Measurements from ENCODE around the gene ARL9.
A peak's percentile ranks its signal among the peaks of the same experiment; 100 is the strongest.

Gene ARL9

DNA sequence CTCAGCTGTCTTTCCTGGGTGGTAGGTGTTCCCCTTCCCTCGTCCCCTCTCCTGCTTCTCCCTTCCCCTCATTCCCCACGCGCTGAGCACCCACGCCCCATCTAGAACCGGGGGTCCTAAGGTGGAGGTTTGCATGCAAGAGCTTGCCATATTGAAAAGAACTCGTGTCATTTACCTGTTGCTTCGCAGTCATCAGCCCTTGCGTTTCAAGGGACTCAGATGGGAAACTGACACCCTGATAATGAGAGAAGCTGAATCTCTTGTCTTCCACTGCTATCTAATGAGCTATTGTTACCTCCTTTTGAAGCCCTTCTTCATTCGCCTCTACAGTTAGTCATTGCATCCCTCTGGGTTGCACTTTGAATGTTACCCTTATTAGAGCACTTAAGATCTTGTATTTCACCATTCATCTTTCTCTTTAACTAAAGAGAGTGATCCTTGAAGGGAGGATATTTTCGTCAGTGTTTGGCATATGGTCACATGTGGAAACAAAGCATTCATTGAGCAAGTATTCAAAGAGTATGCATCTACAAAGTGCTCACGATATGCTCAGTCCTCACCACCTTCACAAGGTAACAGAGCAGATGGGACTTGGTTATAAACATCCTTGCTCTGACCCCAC is 25.7 kb downstream of the ARL9 start:
- no peak for DNase-seq

DNA sequence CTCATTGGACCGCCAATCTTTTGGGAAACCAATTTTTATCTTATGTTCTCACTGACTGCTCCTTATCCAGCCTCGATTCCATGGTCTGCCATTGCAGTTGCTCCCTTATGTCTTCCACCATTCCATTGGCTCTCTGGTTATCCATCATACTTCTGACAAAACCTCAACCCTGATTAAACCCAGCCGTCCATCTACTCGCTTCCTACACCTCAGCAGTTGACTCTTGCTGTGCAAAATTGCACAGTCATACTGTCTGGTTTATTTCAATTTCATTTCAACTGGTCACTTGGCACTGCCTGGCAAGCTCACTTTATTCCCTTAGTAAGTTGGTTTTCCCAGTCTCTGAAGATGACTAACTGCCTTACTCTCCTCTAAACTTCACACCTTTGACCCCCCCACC is 26.2 kb downstream of the ARL9 start:
- DNase-seq: no peak

DNA sequence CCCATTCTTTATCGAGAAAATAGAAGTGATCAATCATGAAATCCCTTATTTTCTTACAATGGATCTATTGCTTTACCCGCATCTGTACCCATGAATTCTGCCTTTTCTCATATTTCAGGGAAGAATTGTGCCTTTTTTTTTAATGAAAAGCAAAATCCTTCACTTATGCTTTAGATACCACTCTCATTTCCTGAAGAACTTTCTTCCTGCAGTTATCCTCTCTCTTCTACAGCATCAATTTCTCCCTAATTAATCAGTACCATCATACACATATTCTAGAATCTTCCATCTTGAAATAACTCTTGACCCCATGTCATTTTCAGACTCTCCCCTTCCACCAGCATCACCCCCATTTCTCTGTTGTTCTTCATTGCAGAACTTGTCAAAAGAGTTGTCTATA is 26.6 kb downstream of the ARL9 start:
- DNase-seq: no peak

DNA sequence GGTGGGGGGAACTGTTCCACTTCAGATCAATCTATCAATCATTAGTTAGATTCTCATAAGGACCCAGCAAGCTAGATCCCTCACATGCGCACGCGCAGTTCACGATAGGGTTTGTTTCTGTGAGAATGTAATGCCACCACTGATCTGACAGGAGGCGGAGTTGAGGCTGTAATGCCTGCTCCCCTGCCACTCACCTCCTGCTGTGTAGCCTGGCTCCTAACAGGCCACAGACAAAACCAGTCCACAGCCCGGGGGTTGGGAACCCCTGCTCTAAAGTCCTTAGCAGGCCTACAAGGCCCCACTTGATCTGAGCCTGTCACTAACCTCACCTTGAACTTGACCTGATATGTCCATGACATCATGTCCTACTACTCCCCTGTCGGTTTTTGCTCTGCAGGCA is 30.3 kb downstream of the ARL9 start:
- DNase-seq: no peak

GRCh38 chr4:56537147-56537546 is 31.6 kb downstream of the ARL9 start:
- DNase-seq: no peak

DNA sequence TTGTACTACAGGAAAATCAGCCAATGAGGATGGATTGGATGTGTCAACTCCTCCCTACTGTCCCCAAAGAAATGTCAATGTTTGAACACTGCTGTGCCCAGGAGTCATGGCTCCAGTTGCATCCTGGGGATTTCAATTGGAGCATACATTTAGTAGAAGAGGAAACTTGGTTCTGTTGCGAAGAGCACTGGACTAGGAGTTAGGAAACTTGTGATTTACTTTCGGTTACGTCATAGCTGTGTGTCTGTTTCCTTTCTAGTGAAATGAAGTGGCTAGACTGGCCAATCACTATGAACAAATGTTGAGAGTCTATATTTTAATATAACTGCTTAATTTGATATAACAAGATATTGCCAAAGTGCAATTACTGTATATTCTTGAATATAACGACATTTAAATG is 35.2 kb downstream of the ARL9 start:
- no peak for DNase-seq

- DNase-seq: peak; percentile 11 to 91 (median 76)
Measured at GRCh38 chr4:56544573-56545131, 39.1 kb downstream of the ARL9 start.

DNA sequence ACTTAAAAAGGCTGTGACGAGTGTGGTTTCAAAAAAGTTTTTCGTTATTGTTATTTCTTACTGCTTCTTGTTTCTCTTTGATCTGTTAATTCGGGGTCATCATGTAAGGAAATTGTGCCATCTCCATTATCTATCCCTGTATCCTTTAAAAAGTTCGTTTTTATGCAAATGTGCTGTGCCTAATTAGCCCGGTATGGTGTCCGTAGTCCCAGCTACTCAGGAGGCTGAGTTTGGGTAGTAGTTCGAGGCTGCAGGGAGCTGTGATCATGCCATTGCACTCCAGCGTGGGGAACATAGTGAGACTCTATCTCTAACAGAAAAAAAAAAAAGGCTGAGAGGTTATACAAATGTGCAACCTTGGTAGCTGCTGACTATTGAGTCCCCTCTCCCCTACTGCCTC is 45.1 kb downstream of the ARL9 start:
- no peak for DNase-seq

GRCh38 chr4:56551516-56551915 is 45.9 kb downstream of the ARL9 start:
- no peak for DNase-seq

- no peak for DNase-seq
Measured at GRCh38 chr4:56552273-56552672, 46.7 kb downstream of the ARL9 start.

- DNase-seq: no peak
Measured at GRCh38 chr4:56570041-56570440, 64.5 kb downstream of the ARL9 start.

Data from amygdala (tissue), 56 donors.